H1 (cell line): ENCODE data around the gene NDUFAB1. TPM values are rescaled to one million over a fixed set of nuclear protein-coding genes. Genes with fewer than 3 reads are reported as not detected.

ENCODE experiments used
- CTCF ChIA-PET: fragments of 300-600 bp; sonication (Branson Sonifier 250); formaldehyde crosslinking; loops from one replicate; lab custom pipeline; 2021; ENCODE audit not compliant: partially characterized antibody; lab: Charles Lee
- POLR2A ChIA-PET: fragments of 300-600 bp; sonication (Branson Sonifier 250); formaldehyde crosslinking; loops from one replicate; lab custom pipeline; 2021; ENCODE audit warnings: inconsistent platforms; ENCODE audit not compliant: partially characterized antibody; lab: Charles Lee
- DNase-seq, 2 experiments: peaks; one replicate each; pipeline versions ENCODE4 v3.0.0 to v3.0.0-alpha.2; 2010 to 2022; ENCODE audit warnings: low spot score in 2 of 2, low read depth in 1 of 2, mixed read lengths in 1 of 2
- FAIRE-seq: peaks from 2 replicates; lab custom pipeline; 2011; peaks lifted over from hg19 to GRCh38; lab: Jason Lieb, UNC
- H2AFZ ChIP-seq: 2 replicates; pipeline ENCODE4 v1.8.1; 2012; ENCODE audit warnings: low read length, inconsistent platforms
- H2AK5ac ChIP-seq: 2 replicates; pipeline ENCODE4 v1.6.1; 2013; ENCODE audit warnings: low read depth, low read length
- H2BK120ac ChIP-seq: replicated peaks from 2 replicates; pipeline ENCODE3; 2013; ENCODE audit warnings: low read depth, low read length, inconsistent platforms
- H2BK12ac ChIP-seq: 2 replicates; pipeline ENCODE4 v1.6.1; 2013; ENCODE audit warnings: low read depth, low read length
- H2BK15ac ChIP-seq: 2 replicates; pipeline ENCODE4 v1.6.1; 2013; ENCODE audit warnings: low read length
- H2BK20ac ChIP-seq: 2 replicates; pipeline ENCODE4 v1.6.1; 2013; ENCODE audit warnings: low read length
- H2BK5ac ChIP-seq: 2 replicates; pipeline ENCODE4 v1.6.1; 2013; ENCODE audit warnings: low read depth, low read length
- H3K14ac ChIP-seq: 2 replicates; pipeline ENCODE4 v1.6.1; 2013; ENCODE audit warnings: inconsistent platforms; ENCODE audit not compliant: insufficient read length
- H3K18ac ChIP-seq: 2 replicates; pipeline ENCODE4 v1.6.1; 2013; ENCODE audit warnings: low read length; ENCODE audit errors: extremely low read depth
- H3K23ac ChIP-seq: 2 replicates; pipeline ENCODE4 v1.6.1; 2013; ENCODE audit warnings: inconsistent platforms; ENCODE audit not compliant: insufficient read length
- H3K23me2 ChIP-seq: 2 replicates; pipeline ENCODE4 v1.6.1; 2013; ENCODE audit warnings: low read depth, low read length
- H3K27ac ChIP-seq: 2 replicates; pipeline ENCODE4 v1.6.1; 2011; ENCODE audit warnings: low read depth, low read length, inconsistent platforms
- H3K27me3 ChIP-seq, 4 experiments: replicated peaks in 1 of 4; 1 replicate in 1 of 4; 2 replicates in 3 of 4; pipeline versions ENCODE4 v1.6.1 to v1.8.1; 2011 to 2013; ENCODE audit warnings: low read length in 3 of 4, mild to moderate bottlenecking in 3 of 4, inconsistent platforms in 2 of 4, mixed read lengths in 2 of 4, moderate library complexity in 1 of 4; ENCODE audit not compliant: control insufficient read depth in 3 of 4, insufficient read depth in 3 of 4; ENCODE audit errors: extremely low read depth in 1 of 4
- H3K36me3 ChIP-seq, 4 experiments: 2 replicates each; pipeline versions ENCODE4 v1.6.1 to v1.8.1; 2011 to 2013; ENCODE audit warnings: mild to moderate bottlenecking in 4 of 4, low read length in 3 of 4, moderate library complexity in 2 of 4, control low read depth in 1 of 4, inconsistent platforms in 1 of 4; ENCODE audit not compliant: insufficient read depth in 4 of 4, control insufficient read depth in 2 of 4
- H3K4ac ChIP-seq: replicated peaks from 2 replicates; pipeline ENCODE3; 2013; ENCODE audit warnings: low read length, low read depth, mixed read lengths, inconsistent platforms; ENCODE audit not compliant: insufficient read length
- H3K4me1 ChIP-seq, 4 experiments: replicated peaks in 1 of 4; 1 replicate in 1 of 4; 2 replicates in 3 of 4; pipeline versions ENCODE4 v1.6.1 to v1.8.1; 2011 to 2013; ENCODE audit warnings: low read length in 3 of 4, inconsistent platforms in 2 of 4, mixed read lengths in 1 of 4; ENCODE audit not compliant: insufficient read depth in 4 of 4, control insufficient read depth in 3 of 4
- H3K4me2 ChIP-seq, 2 experiments: 2 replicates each; pipeline versions ENCODE4 v1.6.1 to v1.8.1; 2011 to 2013; ENCODE audit warnings: low read depth in 2 of 2, low read length in 2 of 2, control low read depth in 1 of 2, inconsistent platforms in 1 of 2, mild to moderate bottlenecking in 1 of 2; ENCODE audit not compliant: insufficient read depth in 1 of 2
- H3K4me3 ChIP-seq, 4 experiments: fragments of 200-600, 300-600 bp in 1 of 4; sonication (generic), shearing (Covaris generic), sonication (Bioruptor Twin) in 1 of 4; 2 replicates each; pipeline versions ENCODE4 v1.5.1 to v1.8.1; 2011 to 2016; ENCODE audit warnings: low read length in 4 of 4, low read depth in 3 of 4, control low read depth in 2 of 4, inconsistent platforms in 2 of 4, mild to moderate bottlenecking in 2 of 4, mixed read lengths in 1 of 4, moderate library complexity in 1 of 4; ENCODE audit not compliant: insufficient read depth in 2 of 4; ENCODE audit errors: extremely low read depth in 1 of 4
- H3K56ac ChIP-seq: replicated peaks from 2 replicates; pipeline ENCODE3; 2013; ENCODE audit warnings: low read depth, mild to moderate bottlenecking, mixed read lengths, low read length, inconsistent platforms; ENCODE audit not compliant: insufficient read length
- H3K79me1 ChIP-seq: 2 replicates; pipeline ENCODE4 v1.6.1; 2013; ENCODE audit warnings: low read depth, low read length, control low read depth
- H3K79me2 ChIP-seq, 2 experiments: 2 replicates each; pipeline versions ENCODE4 v1.6.1 to v1.8.1; 2012 to 2013; ENCODE audit warnings: low read length in 2 of 2, mild to moderate bottlenecking in 2 of 2, inconsistent platforms in 1 of 2; ENCODE audit not compliant: insufficient read depth in 2 of 2, control insufficient read depth in 1 of 2
- H3K9ac ChIP-seq, 4 experiments: replicated peaks in 1 of 4; 1 replicate in 1 of 4; 2 replicates in 3 of 4; pipeline versions ENCODE4 v1.6.1 to v1.8.1; 2011 to 2013; ENCODE audit warnings: low read depth in 3 of 4, low read length in 3 of 4, control low read depth in 2 of 4, mild to moderate bottlenecking in 2 of 4, moderate library complexity in 2 of 4, inconsistent platforms in 1 of 4; ENCODE audit errors: extremely low read depth in 1 of 4
- H3K9me3 ChIP-seq, 2 experiments: 2 replicates each; pipeline versions ENCODE4 v1.6.1 to v1.8.1; 2012 to 2013; ENCODE audit warnings: mild to moderate bottlenecking in 2 of 2, moderate library complexity in 2 of 2, control low read depth in 1 of 2, inconsistent platforms in 1 of 2, low read depth in 1 of 2, low read length in 1 of 2, mixed read lengths in 1 of 2; ENCODE audit not compliant: insufficient read depth in 2 of 2
- H4K20me1 ChIP-seq, 2 experiments: replicated peaks in 1 of 2; 2 replicates each; pipeline versions ENCODE3 to v1.8.1; 2011 to 2013; ENCODE audit warnings: inconsistent platforms in 2 of 2, low read length in 2 of 2, mild to moderate bottlenecking in 1 of 2; ENCODE audit not compliant: insufficient read depth in 2 of 2, control insufficient read depth in 1 of 2
- H4K5ac ChIP-seq: 2 replicates; pipeline ENCODE4 v1.6.1; 2013; ENCODE audit warnings: low read length, low read depth, mixed read lengths, inconsistent platforms; ENCODE audit not compliant: insufficient read length
- H4K8ac ChIP-seq: 2 replicates; pipeline ENCODE4 v1.8.0; 2013; ENCODE audit warnings: mild to moderate bottlenecking, moderate library complexity, low read length, inconsistent platforms; ENCODE audit not compliant: insufficient read depth; ENCODE audit errors: extremely low read depth
- H4K91ac ChIP-seq: replicated peaks from 2 replicates; pipeline ENCODE3; 2013; ENCODE audit warnings: low read length, mixed read lengths, inconsistent platforms; ENCODE audit not compliant: insufficient read length
- ATF3 ChIP-seq: IDR thresholded peaks from 2 replicates; pipeline ENCODE4 v1.6.1; 2011; ENCODE audit warnings: low read depth, mild to moderate bottlenecking, low read length; ENCODE audit not compliant: insufficient read depth
- BCL11A ChIP-seq, 2 experiments: IDR thresholded peaks; one replicate each; pipeline ENCODE4 v1.6.1; 2011; ENCODE audit warnings: low read depth in 2 of 2, low read length in 2 of 2, mild to moderate bottlenecking in 2 of 2
- BRCA1 ChIP-seq: IDR thresholded peaks from 2 replicates; pipeline ENCODE4 v1.6.1; 2012; ENCODE audit warnings: low read depth, low read length, improper control_type of control experiment
- CHD2 ChIP-seq: IDR thresholded peaks from 2 replicates; pipeline ENCODE4 v1.6.1; 2012; ENCODE audit warnings: low read length, improper control_type of control experiment
- CTBP2 ChIP-seq: IDR thresholded peaks from 2 replicates; pipeline ENCODE4 v1.7.0; 2011; ENCODE audit warnings: borderline replicate concordance, mild to moderate bottlenecking, moderate library complexity, mixed read lengths, low read length; ENCODE audit not compliant: insufficient read depth, insufficient read length
- EP300 ChIP-seq, 2 experiments: IDR thresholded peaks; 1 replicate in 1 of 2; 2 replicates in 1 of 2; pipeline ENCODE4 v1.6.1; 2011 to 2012; ENCODE audit warnings: low read depth in 2 of 2, low read length in 2 of 2, mild to moderate bottlenecking in 2 of 2, borderline replicate concordance in 1 of 2, inconsistent platforms in 1 of 2, moderate library complexity in 1 of 2
- KDM4A ChIP-seq: IDR thresholded peaks from one replicate; pipeline ENCODE4 v1.7.1; 2012; ENCODE audit warnings: low read depth, mild to moderate bottlenecking, moderate library complexity, low read length, inconsistent platforms; ENCODE audit not compliant: severe bottlenecking
- POLR2AphosphoS5 ChIP-seq: IDR thresholded peaks from 2 replicates; pipeline ENCODE4 v1.6.1; 2011; ENCODE audit warnings: low read depth, low read length
- SP1 ChIP-seq: IDR thresholded peaks from 2 replicates; pipeline ENCODE4 v1.6.1; 2011; ENCODE audit warnings: low read depth, low read length
- SRF ChIP-seq: IDR thresholded peaks from 2 replicates; pipeline ENCODE4 v1.6.1; 2011; ENCODE audit warnings: mild to moderate bottlenecking, low read depth, low read length, moderate library complexity
- YY1 ChIP-seq: IDR thresholded peaks from 2 replicates; pipeline ENCODE4 v1.6.1; 2011; ENCODE audit warnings: low read depth, mild to moderate bottlenecking, low read length
- WGBS, 2 experiments: shearing (Covaris generic) in 1 of 2; methylation state at CpG; one replicate each; pipeline versions ENCODE4 v1.1.6 to v1.1.7; 2013 to 2015; ENCODE audit warnings: low lambda C conversion rate in 2 of 2, mixed read lengths in 2 of 2, inconsistent platforms in 1 of 2, low coverage in 1 of 2, missing lambda C conversion rate in 1 of 2; ENCODE audit not compliant: insufficient replicate concordance in 2 of 2, insufficient coverage in 1 of 2, insufficient read length in 1 of 2; ENCODE audit errors: extremely low coverage in 1 of 2, missing lambda C conversion rate in 1 of 2; 5-methylcytosine and 5-hydroxymethylcytosine counted together
- polyA plus RNA-seq, 7 experiments: library from polyadenylated mRNA; depleted of rRNA in 3 of 7; stranded (reverse) in 5 of 7; unstranded in 2 of 7; fragments of >200 nt in 5 of 7; fragments of 200-250 nt in 2 of 7; gene quantifications; 1 replicate in 5 of 7; 2 replicates in 1 of 7; 4 replicates in 1 of 7; pipeline versions ENCODE4 v1.2.1 to v1.2.3, GENCODE V29; 2011 to 2013; ENCODE audit warnings: missing spikeins in 2 of 7, mixed read lengths in 2 of 7
- total RNA-seq: library from RNA; stranded (reverse); fragmentation: NEBNext Ultra II Directional; extraction: Animal tissue kit (Norgen Biotek cat#: 25700); gene quantifications from 2 replicates; pipeline ENCODE4 v1.2.1, GENCODE V29; 2021

NDUFAB1 gene
- total and polyA plus RNA-seq, 2 of the 8 experiments (the other 6 are each of a cell fraction or from before 2014, with no cell fraction given), result 135 to 294 TPM

DNA sequence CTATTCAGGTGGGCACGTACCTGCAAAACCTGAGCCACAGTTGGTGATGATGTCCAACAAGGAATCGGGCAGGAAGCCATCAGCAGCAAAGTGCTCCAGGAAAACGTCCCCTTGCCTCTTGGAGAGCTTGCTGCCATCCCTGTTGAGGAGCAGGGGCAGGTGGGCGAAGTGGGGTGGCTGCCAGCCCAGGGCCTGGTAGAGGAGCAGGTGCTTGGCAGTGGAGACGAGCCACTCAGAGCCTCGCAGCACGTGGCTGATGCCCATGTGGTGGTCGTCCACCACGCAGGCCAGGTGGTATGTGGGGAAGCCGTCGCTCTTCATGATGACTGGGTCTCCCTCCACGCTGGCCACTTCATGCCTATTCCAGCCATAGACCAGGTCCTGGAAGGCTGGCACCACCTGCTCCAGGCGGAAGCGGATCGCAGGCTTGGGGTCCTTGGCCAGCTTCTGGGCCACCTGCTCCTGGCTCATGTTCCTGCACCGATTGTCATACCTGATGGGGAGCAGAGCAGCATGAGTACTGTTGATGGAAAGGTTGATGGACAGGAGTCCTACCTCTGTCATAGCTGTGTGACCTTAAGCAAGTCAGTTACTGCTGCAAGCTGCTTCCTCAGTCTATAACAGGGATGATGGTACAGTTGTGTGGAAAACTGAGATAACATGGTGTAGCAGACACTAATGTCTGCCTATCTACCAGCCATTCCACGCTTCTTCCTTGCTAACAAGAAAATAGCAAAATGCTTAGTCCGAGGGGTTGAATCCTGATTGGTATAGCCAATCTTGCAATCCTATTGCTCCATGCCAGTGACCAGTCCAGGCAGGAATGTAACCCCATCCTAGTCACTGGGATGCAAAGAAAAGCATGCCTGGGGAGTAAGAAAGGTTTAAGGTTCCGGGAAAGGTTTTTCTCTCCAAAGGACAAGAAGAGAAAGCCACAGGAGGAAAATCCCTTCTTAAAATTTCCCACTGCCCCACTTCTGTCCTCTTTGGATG, 61.0 kb downstream of the NDUFAB1 start:
- Histone ChIP-seq H3K56ac (no peak overlapping the region), H3K4me2 (no peak overlapping the region), H3K23me2 (no peaks in the 10 kb centered on the region), H3K36me3 (peaks cover 10 to 59% (median 45%) of the 10 kb centered on the region in 4 experiments; a peak in 7 of 8 replicates), H3K27ac (no peak overlapping the region), H2BK12ac (no peak overlapping the region), H2BK120ac (no peak overlapping the region), H3K4me3 (no peak overlapping the region), H3K23ac (no peak overlapping the region), H3K4ac (no peak overlapping the region), H3K27me3 (no peaks in the 10 kb centered on the region), H2BK5ac (no peak overlapping the region), H2BK15ac (no peak overlapping the region), H3K4me1 (no peaks in the 10 kb centered on the region), H2AK5ac (no peak overlapping the region), H4K8ac (no peak overlapping the region), H4K91ac (no peak overlapping the region), H2AFZ (no peak overlapping the region), H3K79me1 (no peaks in the 10 kb centered on the region), H4K5ac (no peak overlapping the region), H2BK20ac (no peak overlapping the region), H3K18ac (no peak overlapping the region), H3K79me2 (no peaks in the 10 kb centered on the region), H3K9ac (no peak overlapping the region), H3K14ac (no peak overlapping the region), H3K9me3 (no peaks in the 10 kb centered on the region), H4K20me1 (peaks cover 0 to 6% of the 10 kb centered on the region in 2 experiments)
- TF ChIP-seq CTBP2 (no peak), SRF (no peak), YY1 (no peak), EP300 (IDR thresholded peaks at IDR 0.05; ENCODE audit: borderline replicate concordance in 1 of 2, low read depth in 2 of 2, low read length in 2 of 2) (no peak), POLR2AphosphoS5 (no peak), SP1 (no peak), BRCA1 (no peak), BCL11A (IDR thresholded peaks at IDR 0.05; ENCODE audit: low read depth in 2 of 2, low read length in 2 of 2) (no peak), ATF3 (no peak), KDM4A (no peak), CHD2 (no peak)
- POLR2A ChIA-PET, result interaction anchor here (1.5 to 2.2 kb wide), 2 partner anchors 9 to 26 kb away, joined by 3 to 7 read pairs; partner anchors contain the start of gene GGA2
- CTCF ChIA-PET, result no interaction called here
- no peak for DNase-seq
- FAIRE-seq, result no peak
- 86% methylated on average over 19 of the region's 19 CpGs; no CpG with 5 or more reads in 1 of the 2 experiments for WGBS, 2 experiments
